Activated CD4-positive, alpha-beta T cell treated with anti-CD3 and anti-CD28 coated beads for 48 hours (primary cell): ENCODE measurements around the gene ENO2.
"Not testable (repeated sequence)": the region's sequence is repeated elsewhere in the genome, so short reads cannot be mapped to it uniquely, and the experiment has no call there.

Source experiments
- DNase-seq: peaks from one replicate; pipeline ENCODE4 v3.0.0-alpha.2; 2020

ENO2 gene

DNA sequence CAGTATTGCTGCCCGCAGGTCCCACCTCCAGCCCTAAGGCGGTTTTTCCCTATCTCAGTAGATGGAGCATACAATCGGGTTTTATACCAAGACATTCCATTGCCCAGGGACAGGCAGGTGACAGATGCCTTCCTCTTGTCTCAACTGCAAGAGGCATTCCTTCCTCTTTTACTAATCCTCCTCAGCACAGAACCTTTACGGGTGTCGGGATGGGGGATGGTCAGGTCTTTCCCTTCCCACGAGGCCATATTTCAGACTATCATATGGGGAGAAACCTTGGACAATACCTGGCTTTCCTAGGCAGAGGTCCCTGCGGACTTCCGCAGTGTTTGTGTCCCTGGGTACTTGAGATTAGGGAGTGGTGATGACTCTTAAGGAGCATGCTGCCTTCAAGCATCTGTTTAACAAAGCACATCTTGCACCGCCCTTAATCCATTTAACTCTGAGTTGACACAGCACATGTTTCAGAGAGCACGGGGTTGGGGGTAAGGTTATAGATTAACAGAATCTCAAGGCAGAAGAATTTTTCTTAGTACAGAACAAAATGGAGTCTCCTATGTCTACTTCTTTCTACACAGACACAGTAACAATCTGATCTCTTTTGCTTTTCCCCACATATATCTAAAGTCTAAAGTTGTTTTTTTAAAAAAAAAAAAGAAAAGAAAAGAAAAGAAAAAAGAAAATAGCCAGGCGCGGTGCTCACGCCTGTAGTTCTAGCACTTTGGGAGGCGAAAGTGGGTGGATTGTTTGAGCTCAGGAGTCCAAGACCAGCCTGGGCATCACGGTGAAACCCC, 28.0 kb upstream of the ENO2 start:
- not testable (repeated sequence) for DNase-seq

DNA sequence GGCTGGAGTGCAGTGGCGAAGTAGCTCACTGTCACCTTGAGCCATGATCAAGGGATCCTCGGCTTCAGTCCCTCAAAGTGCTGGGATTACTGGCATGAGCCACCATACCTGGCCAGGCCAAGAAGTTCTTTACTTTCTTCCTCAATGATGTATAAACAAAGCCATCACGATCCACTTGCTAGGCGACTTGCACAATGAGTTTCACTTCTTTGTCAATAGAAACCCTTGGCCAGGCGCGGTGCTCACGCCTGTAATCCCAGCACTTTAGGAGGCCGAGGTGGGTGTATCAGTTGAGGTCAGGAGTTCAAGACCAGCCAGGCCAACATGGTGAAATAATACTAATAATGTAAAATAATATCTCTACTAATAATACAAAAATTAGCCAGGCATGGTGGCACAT, 26.9 kb upstream of the ENO2 start:
- no peak for DNase-seq

- DNase-seq = no peak
Observed at GRCh38 chr12:6888360-6888759, 26.0 kb upstream of the ENO2 start.

GRCh38 chr12:6888794-6889193, 25.6 kb upstream of the ENO2 start:
- DNase-seq = not testable (repeated sequence)

DNA sequence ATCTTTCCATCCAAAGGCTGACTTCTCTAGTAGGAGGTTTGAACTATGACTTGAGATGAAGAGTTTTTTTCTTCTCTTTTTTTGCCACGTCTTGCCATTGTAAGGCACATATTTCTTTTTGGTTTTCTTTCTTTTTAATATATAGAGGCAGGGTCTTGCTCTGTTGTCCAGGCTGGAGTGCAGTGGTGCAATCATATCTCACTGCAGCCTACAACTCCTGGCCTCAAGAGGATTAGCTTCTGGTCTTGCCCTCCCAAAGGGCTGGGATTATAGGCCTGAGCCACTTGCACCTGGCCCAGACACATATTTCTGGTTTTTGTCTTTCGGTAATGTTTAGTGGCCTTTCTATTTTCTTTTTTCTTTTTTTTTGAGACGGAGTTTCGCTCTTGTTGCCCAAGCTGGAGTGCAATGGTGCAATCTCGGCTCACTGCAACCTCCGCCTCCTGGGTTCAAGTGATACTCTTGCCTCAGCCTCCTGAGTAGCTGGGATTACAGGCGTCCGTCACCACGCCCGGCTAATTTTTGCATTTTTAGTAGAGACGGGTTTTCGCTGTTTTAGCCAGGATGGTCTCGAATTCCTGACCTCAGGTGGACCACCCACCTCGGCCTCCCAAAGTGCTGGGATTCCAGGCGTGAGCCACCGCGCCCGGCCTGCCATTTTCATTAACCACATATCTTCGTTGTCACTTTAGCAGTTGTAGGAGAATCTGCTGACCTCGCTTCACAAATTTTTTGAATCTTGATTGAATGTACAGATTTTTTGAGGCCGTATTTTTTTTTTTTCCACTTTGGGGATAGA, 24.4 kb upstream of the ENO2 start:
- DNase-seq = not testable (repeated sequence)

DNA sequence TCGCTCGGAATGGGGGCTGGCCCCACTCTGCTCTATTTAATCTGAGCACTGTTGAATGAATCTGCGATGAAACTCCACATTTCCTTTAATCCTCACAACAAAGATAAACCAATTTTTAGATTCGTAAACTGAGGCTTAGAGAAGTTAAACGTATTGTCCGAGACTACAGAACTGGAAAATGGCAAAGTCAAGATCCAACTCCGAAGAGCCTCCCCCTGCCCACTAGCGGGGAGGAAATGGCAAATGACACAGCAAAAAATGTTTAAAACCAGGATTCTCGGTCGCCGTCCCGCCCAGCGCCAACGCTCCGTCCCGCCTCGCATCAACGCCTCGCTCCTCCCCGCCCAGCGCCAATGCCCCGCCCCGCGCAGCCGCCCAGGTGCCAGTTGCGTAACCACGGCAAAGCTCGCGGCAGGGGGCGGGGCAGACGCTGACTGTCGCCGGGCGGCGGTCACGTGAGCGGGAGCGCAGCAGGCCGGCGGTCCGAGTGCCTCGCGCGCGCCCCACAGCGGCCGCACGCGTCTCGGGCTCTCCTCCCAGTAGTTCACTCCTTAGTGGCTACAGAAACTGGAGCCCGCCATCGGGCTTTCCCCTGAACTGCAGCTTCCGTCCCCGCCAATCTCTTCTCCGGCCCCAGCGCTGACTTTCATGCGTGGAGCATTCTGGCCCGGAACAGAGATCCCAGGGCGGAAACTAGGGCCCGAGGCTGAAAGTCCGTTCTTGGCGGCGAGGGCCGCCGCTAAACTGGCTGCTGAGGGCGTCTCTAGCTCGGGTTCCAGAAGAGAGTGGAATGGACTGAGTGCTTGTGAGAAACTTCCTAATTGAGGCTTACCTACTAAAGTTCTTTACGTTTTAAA, 23.4 kb upstream of the ENO2 start:
- peak; percentile 99 for DNase-seq

DNA sequence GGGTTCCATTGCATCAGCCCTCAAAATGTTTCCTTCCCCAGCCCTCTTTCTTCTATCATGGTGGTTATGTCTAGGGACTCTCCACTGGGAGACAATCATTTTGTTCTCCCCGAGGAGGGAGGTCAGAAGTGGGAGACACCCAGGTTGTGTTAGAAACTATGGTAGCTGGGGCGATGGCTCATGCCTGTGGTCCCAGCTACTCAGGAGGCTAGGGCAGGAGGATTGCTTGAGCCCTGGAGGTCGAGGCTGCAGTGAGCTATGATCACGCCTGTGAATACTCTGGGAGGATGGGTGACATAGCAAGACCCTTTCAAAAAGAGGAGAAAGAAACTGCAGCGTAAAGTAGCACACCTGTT, 22.8 kb upstream of the ENO2 start:
- DNase-seq = peak; percentile 26

DNA sequence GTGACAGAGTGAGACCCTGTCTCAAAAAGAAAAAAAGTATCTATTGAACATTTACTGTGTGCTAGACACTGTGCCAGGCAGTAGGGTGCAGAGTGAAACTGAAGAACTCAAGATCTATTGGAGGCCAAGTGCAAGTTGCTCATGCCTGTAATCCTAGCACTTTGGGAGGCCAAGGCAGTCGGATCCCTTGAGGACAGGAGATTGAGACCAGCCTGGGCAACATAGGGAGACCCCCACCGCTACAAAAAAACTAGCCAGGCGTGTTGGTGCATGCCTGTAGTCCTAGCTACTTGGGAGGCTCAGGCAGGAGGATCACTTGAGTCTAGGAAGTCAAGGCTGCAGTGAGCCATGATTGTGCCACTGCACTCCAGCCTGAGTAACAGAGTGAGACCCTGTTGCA, 21.7 kb upstream of the ENO2 start:
- DNase-seq = not testable (repeated sequence)

- DNase-seq = no peak
Observed at GRCh38 chr12:6894321-6894720, 20.1 kb upstream of the ENO2 start.

- DNase-seq = no peak
Observed at GRCh38 chr12:6896846-6897435, 17.4 kb upstream of the ENO2 start.

DNA sequence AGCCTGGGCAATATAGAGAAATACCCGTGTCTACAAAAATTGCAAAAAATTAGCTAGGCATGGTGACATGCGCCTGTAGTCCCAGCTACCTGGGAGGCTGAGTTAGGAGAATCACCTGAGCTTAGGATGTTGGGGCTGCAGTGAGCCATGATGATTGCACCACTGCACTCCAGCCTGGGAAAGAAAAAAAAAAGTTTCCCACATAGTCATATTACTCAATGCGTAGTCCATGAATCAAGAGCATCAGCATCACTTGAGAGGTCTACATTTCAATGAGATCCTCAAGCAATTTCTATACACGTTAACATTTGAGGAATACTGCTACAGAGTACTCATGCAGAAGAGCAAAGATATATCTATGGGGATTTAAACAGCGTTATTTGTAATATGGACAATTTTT, 15.0 kb upstream of the ENO2 start:
- no peak for DNase-seq

DNA sequence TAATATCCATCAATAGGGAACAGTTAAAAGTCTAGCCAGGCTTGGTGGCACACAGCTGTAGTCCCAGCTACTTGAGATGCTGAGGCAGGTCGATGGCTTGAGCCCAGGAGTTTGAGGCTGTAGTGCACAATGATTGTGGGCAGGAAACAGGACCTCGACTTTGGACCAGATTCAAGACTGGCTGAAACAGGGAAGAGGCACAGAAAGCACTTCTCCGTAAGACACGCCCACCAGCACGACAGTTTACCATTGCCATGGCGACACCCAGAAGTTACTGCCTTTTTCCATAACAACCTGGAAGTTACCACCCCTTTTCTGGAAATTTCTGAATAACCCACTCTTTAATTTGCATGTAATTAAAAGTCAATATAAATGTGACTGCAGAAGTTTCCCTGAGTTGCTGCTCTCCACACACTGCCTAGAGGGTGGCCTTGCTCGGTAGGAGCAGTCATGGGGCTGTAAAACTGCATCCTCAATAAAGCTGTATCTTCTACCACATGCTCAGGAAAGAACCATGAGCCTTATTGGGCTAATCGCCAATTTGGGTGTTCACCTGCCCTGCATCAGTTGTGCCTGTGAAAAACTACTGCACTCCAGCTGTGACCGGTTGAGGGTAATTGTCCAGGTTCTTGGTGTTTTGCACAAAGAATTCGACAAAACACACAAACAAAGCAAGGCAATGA, 14.4 kb upstream of the ENO2 start:
- DNase-seq = peak; percentile 42

DNA sequence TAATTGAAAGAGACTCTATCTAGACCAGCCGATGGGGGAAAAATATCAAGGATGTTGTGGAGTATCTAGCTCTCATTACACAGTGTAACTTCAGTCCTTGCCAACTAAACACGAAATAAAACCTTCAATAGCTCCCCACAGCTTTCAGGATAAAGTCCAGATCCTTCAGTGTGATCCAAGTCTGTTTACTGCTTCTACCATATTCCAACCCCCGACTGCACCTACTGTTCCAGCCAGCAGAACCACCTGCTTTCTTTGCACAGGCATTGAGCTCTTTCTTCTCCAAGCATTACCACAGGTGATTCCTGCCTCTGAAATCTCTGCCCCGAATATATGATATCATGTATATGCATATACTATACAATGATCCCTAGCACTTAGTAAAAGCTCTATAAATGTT, 11.9 kb upstream of the ENO2 start:
- DNase-seq = no peak

DNA sequence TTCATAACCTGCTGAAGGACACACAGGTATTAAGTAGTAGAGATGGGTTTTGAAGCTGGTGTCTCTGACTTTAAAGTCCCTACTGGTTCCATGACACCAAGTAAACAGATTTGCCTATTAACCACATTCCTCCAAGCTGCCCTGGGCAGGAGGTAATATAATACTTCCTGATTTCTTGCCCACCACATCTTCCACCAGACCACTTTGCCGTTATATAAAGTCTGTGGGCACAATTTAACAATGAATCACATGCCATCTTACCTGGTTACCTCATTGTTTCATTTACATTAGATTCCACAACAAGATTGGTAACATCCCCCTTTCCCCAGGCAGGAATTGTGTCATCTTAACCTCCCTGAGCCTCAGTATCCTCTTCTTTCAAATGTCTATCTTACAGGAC, 10.7 kb upstream of the ENO2 start:
- DNase-seq = no peak

DNA sequence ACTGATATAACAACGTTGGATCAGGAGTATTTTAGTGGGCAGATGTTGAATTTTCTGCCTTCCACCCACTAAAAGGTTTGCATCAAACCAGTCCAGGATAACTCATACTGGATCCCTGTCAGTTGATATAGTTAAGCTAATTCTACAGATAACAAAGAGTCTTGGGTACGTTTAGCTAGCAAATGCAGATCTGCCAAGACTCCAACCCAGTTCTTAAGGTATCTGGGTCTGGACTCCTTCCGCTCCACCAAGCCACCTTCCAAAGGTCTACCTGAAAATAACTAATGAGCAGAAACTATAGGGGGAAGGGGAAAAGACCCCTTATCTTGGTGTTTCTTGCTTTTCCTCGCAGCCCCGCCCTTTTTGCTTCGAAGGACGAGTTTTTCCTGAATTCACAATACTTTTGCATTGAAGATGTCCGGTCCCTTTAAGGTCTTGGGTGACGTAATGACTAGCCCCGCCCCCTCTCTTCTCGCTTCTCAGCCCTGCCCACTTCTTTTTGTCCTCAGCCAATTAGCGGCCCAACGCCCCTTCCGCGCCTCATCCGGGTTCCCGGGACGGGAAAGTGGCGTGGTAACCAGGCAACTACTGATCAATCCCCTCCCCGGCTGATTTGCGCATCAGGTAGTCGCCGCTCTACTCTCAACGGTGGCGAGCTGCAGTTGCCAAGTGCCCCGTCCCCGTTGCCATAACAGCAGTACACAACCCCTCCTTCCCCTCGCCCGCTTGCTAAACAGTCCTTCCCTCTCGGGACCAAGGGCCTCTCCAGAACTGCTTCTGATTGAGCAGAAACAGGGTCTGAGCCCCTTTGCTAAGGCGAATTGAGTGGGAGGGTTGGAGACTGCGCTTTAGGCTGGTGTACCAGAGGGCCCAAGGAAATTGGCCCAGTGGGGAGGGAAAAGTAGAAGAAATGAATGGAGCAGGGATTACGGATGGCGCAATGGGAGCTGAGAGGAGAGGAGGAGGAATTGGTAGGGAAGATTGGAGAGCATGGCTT, 9.8 kb upstream of the ENO2 start, which contains the start of gene LRRC23:
Gene LRRC23, plus strand, starts transcription at position 543 of the 997 bp plus-strand sequence. CDS start 812 bp downstream, outside the sequence.
- peak; percentile 99 for DNase-seq

- no peak for DNase-seq
Observed at GRCh38 chr12:6905414-6906040, 8.9 kb upstream of the ENO2 start.

- DNase-seq = not testable (repeated sequence)
Observed at GRCh38 chr12:6908141-6908540, 6.2 kb upstream of the ENO2 start.

GRCh38 chr12:6909421-6910145, 4.8 kb upstream of the ENO2 start:
- DNase-seq = no peak

DNA sequence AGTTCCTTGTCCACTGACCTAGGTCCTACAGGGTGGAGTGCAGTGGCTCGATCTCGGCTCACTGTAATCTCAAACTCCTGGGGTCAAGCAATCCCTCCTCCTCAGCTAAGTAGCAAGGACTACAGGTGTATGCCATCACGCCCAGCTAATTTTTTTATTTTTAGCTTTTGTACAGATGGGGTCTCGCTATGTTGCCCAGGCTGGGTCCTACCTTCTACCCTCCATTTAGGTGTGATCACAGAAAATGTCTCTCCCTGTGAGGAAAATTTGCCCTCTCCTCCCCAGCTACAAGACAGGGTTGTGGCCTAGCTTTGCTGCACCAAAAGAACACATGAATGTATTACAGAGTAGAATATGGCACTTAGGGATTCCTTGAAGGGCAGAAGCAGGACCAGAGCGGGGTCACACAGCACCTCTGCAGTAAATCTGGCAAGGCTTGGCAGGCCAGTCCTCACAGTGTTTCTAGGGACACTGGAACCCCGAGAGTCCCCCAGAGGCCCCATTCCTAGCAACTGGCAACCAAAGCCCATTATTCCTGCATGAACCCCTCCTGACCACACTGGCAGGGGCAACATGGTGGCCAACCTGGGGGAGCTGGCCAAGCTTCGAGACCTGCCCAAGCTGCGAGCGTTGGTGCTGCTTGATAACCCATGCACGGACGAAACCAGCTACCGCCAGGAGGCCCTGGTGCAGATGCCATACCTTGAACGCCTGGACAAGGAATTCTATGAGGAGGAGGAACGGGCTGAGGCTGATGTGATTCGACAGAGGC, 2.0 kb upstream of the ENO2 start:
- DNase-seq = no peak
